Endodermal cell (in vitro differentiated cells): ENCODE data around the gene CCDC9. TPM values are rescaled to one million over a fixed set of nuclear protein-coding genes. Genes with fewer than 3 reads are reported as not detected.

Experiments used
- DNase-seq: peaks from one replicate; pipeline ENCODE4 v3.0.0-alpha.2; 2017
- H3K27ac ChIP-seq: 2 replicates; pipeline ENCODE4 v1.5.1; 2013; ENCODE audit warnings: mild to moderate bottlenecking, low read depth, low read length, moderate library complexity
- H3K27me3 ChIP-seq: 2 replicates; pipeline ENCODE4 v1.6.1; 2013; ENCODE audit warnings: mild to moderate bottlenecking, low read length, moderate library complexity; ENCODE audit not compliant: insufficient read depth, control insufficient read depth, poor library complexity, severe bottlenecking
- H3K36me3 ChIP-seq: 2 replicates; pipeline ENCODE4 v1.7.0; 2013; ENCODE audit warnings: mild to moderate bottlenecking, low read length, moderate library complexity; ENCODE audit not compliant: control insufficient read depth, insufficient read depth
- H3K4me1 ChIP-seq: one replicate; pipeline ENCODE4 v1.7.0; 2013; ENCODE audit warnings: low read length; ENCODE audit not compliant: control insufficient read depth, insufficient read depth
- H3K4me3 ChIP-seq: 2 replicates; pipeline ENCODE4 v1.5.1; 2013; ENCODE audit warnings: mild to moderate bottlenecking, low read length, moderate library complexity
- H3K9ac ChIP-seq: 2 replicates; pipeline ENCODE4 v1.6.1; 2013; ENCODE audit warnings: mild to moderate bottlenecking, low read length, moderate library complexity; ENCODE audit not compliant: poor library complexity, severe bottlenecking; ENCODE audit errors: extremely low read depth
- H3K9me3 ChIP-seq: 2 replicates; pipeline ENCODE4 v1.6.1; 2013; ENCODE audit warnings: mild to moderate bottlenecking, low read length, moderate library complexity; ENCODE audit not compliant: control insufficient read depth
- H3K27ac Mint-ChIP-seq: 2 replicates; pipeline ENCODE4 v1.8.0; 2020; ENCODE audit warnings: mixed read lengths
- H3K27me3 Mint-ChIP-seq: 2 replicates; pipeline ENCODE4 v1.8.0; 2021; ENCODE audit warnings: mild to moderate bottlenecking, mixed read lengths; ENCODE audit not compliant: insufficient read depth
- H3K36me3 Mint-ChIP-seq: 2 replicates; pipeline ENCODE4 v1.8.0; 2020; ENCODE audit warnings: low read depth, mixed read lengths
- H3K4me1 Mint-ChIP-seq: 2 replicates; pipeline ENCODE4 v1.8.0; 2020; ENCODE audit warnings: mixed read lengths
- H3K4me3 Mint-ChIP-seq: 2 replicates; pipeline ENCODE4 v1.8.0; 2020; ENCODE audit warnings: mild to moderate bottlenecking, moderate library complexity, mixed read lengths
- H3K9me3 Mint-ChIP-seq: 2 replicates; pipeline ENCODE4 v1.8.0; 2020; ENCODE audit warnings: mild to moderate bottlenecking, mixed read lengths
- CTCF ChIP-seq: fragments of 200-600 bp; sonication (generic); conservative IDR thresholded peaks from 2 replicates; pipeline ENCODE4 v1.5.0; 2021; ENCODE audit warnings: antibody characterized with exemption, mild to moderate bottlenecking
- WGBS, 2 experiments: methylation state at CpG; one replicate each; pipeline versions ENCODE4 v1.1.5 to v1.1.7; 2013; ENCODE audit warnings: missing lambda C conversion rate in 2 of 2, mixed read lengths in 1 of 2; ENCODE audit not compliant: insufficient coverage in 1 of 2, insufficient read length in 1 of 2; 5-methylcytosine and 5-hydroxymethylcytosine counted together
- total RNA-seq, 2 donors: library from RNA; stranded (reverse); fragmentation: NEBNext Ultra II Directional in 1 of 2; extraction: Animal tissue kit (Norgen Biotek cat#: 25700) in 1 of 2; gene quantifications; 2 replicates in 1 of 2; 3 replicates in 1 of 2; pipeline ENCODE4 v1.2.1, GENCODE V29; 2021

Gene CCDC9
- total RNA-seq, 2 donors from 2014 or later = 33.8 to 46.2 TPM

- Mint-ChIP-seq H3K27me3 (no peaks in the 10 kb centered on the region), H3K36me3 (no peaks in the 10 kb centered on the region), H3K4me3 (no peak within 1 kb of the TSS), H3K27ac (no peak within 1 kb of the TSS), H3K4me1 (peaks cover 2% of the 10 kb centered on the region), H3K9me3 (peaks cover 3% of the 10 kb centered on the region)
- Histone ChIP-seq H3K4me1 (no peaks in the 10 kb centered on the region), H3K36me3 (no peaks in the 10 kb centered on the region), H3K27me3 (no peaks in the 10 kb centered on the region), H3K9me3 (no peaks in the 10 kb centered on the region), H3K9ac (no peak within 1 kb of the TSS), H3K4me3 (no peak within 1 kb of the TSS), H3K27ac (no peak within 1 kb of the TSS)
- DNase-seq = no peak
- 73% methylated on average over 6 to 12 of the region's 12 CpGs for WGBS, 2 experiments
- no peak for TF ChIP-seq CTCF
Observed at GRCh38 chr19:47309608-47310007, 53.3 kb downstream of the CCDC9 start, which contains the start of gene C5AR1. Gene C5AR1, plus strand, starts transcription at chr19:47309861. Its CDS starts 35 bp downstream, at chr19:47309896.

- H3K27ac ChIP-seq = no peak overlapping the region
- no peaks in the 10 kb centered on the region for H3K27me3 ChIP-seq
- WGBS, 2 experiments = 95 to 100% methylated on average over 1 to 2 of the region's 2 CpGs
- Mint-ChIP-seq H3K27ac (no peak overlapping the region), H3K9me3 (peaks cover 3% of the 10 kb centered on the region), H3K4me1 (peaks cover 4% of the 10 kb centered on the region), H3K36me3 (no peaks in the 10 kb centered on the region), H3K4me3 (no peak overlapping the region), H3K27me3 (peaks cover 2% of the 10 kb centered on the region)
- H3K4me1 ChIP-seq = no peaks in the 10 kb centered on the region
- no peak overlapping the region for H3K9ac ChIP-seq
- TF ChIP-seq CTCF = no peak
- no peak for DNase-seq
- no peaks in the 10 kb centered on the region for H3K36me3 ChIP-seq
- no peaks in the 10 kb centered on the region for H3K9me3 ChIP-seq
- H3K4me3 ChIP-seq = no peak overlapping the region
Observed at GRCh38 chr19:47310323-47310722, 54.0 kb downstream of the CCDC9 start.

- Histone ChIP-seq H3K4me3 (no peak overlapping the region), H3K36me3 (no peaks in the 10 kb centered on the region), H3K9me3 (no peaks in the 10 kb centered on the region), H3K4me1 (no peaks in the 10 kb centered on the region), H3K27me3 (no peaks in the 10 kb centered on the region), H3K9ac (no peak overlapping the region), H3K27ac (no peak overlapping the region)
- H3K27ac Mint-ChIP-seq = no peak overlapping the region
- peaks cover 3% of the 10 kb centered on the region for H3K9me3 Mint-ChIP-seq
- no peak for TF ChIP-seq CTCF
- peaks cover 2% of the 10 kb centered on the region for H3K27me3 Mint-ChIP-seq
- no peak for DNase-seq
- 89 to 100% methylated on average over 2 to 5 of the region's 5 CpGs for WGBS, 2 experiments
- no peak overlapping the region for H3K4me3 Mint-ChIP-seq
- no peaks in the 10 kb centered on the region for H3K36me3 Mint-ChIP-seq
- peaks cover 4% of the 10 kb centered on the region for H3K4me1 Mint-ChIP-seq
Observed at GRCh38 chr19:47310819-47311218, 54.5 kb downstream of the CCDC9 start.
